D721Med (cell line): ENCODE results near the gene PTPN11.

Source experiments
- DNase-seq: peaks from one replicate; pipeline ENCODE4 v3.0.0; 2011; ENCODE audit warnings: low spot score; ENCODE audit not compliant: insufficient read length
- FAIRE-seq: peaks from 2 replicates; lab custom pipeline; 2011; peaks lifted over from hg19 to GRCh38; lab: Jason Lieb, UNC
- CTCF ChIP-seq: IDR thresholded peaks from 2 replicates; pipeline ENCODE4 v1.5.1; 2012; ENCODE audit warnings: mild to moderate bottlenecking, control low read depth; ENCODE audit not compliant: insufficient read depth; ENCODE audit errors: missing control alignments

The PTPN11 gene

GRCh38 chr12:112527082-112527481, 108.3 kb downstream of the PTPN11 start:
- FAIRE-seq (no peak), DNase-seq (no peak)
- TF ChIP-seq CTCF = no peak

GRCh38 chr12:112527501-112527900, 108.8 kb downstream of the PTPN11 start:
- FAIRE-seq = no peak
- DNase-seq = no peak
- no peak for TF ChIP-seq CTCF

- FAIRE-seq (no peak), DNase-seq (no peak)
- TF ChIP-seq CTCF = no peak
Observed at GRCh38 chr12:112528521-112528920, 109.8 kb downstream of the PTPN11 start.

GRCh38 chr12:112530941-112531340, 112.2 kb downstream of the PTPN11 start:
- DNase-seq = no peak
- no peak for TF ChIP-seq CTCF
- no peak for FAIRE-seq

- DNase-seq (no peak), FAIRE-seq (no peak)
- no peak for TF ChIP-seq CTCF
Observed at GRCh38 chr12:112532106-112532505, 113.4 kb downstream of the PTPN11 start.

- no peak for DNase-seq
- TF ChIP-seq CTCF = no peak
- FAIRE-seq = no peak
Observed at GRCh38 chr12:112533528-112533927, 114.8 kb downstream of the PTPN11 start.

- no peak for DNase-seq
- no peak for TF ChIP-seq CTCF
- FAIRE-seq = no peak
Observed at GRCh38 chr12:112535017-112535416, 116.3 kb downstream of the PTPN11 start.
